Peyer's patch (tissue), 4 donors: ENCODE measurements around the gene COL13A1.

Source experiments
- CTCF ChIP-seq, 6 experiments: fragments of 450-650 bp in 4 of 6; fragments of 200-600 bp in 2 of 6; sonication (generic) in 1 of 6; IDR thresholded peaks; one replicate each; pipeline ENCODE4 v1.5.1; 2017 to 2019; ENCODE audit warnings: antibody characterized with exemption in 6 of 6, mild to moderate bottlenecking in 3 of 6, moderate library complexity in 1 of 6
- POLR2A ChIP-seq, 2 donors: fragments of 450-650 bp; IDR thresholded peaks; one replicate each; pipeline ENCODE4 v1.5.1; 2017; ENCODE audit warnings: antibody characterized with exemption in 2 of 2, mild to moderate bottlenecking in 2 of 2, moderate library complexity in 2 of 2

GRCh38 chr10:69836731-69837030 is 35.0 kb downstream of the COL13A1 start:
- TF ChIP-seq POLR2A (IDR thresholded peaks at IDR 0.05) (no peak), CTCF (IDR thresholded peaks at IDR 0.05) (no peak)
